Right lobe of liver (tissue), 4 donors: ENCODE data around the gene CCDC191.

Source experiments
- POLR2A ChIP-seq: fragments of 450-650 bp; IDR thresholded peaks from one replicate; pipeline ENCODE4 v1.6.1; 2017; ENCODE audit warnings: antibody characterized with exemption, mild to moderate bottlenecking
- TF ChIP-seq, protein P1 (sequence below), 4 donors: fragments of 200-600 bp in 3 of 4; fragments of 450-650 bp in 1 of 4; IDR thresholded peaks; one replicate each; pipeline versions ENCODE4 v1.5.1 to v1.8.0; 2016 to 2022; ENCODE audit warnings: antibody characterized with exemption in 4 of 4, mild to moderate bottlenecking in 2 of 4
- donor health status: DM: no; HTN: no; CAD: no.
- donor health status: DM: no; HTN: no; CAD: no.
- donor health status: DM: no; HTN: yes; CAD: no.

GRCh38 chr3:113914646-113915045 lies 141.7 kb downstream of the CCDC191 start:
- TF ChIP-seq, protein P1, sequence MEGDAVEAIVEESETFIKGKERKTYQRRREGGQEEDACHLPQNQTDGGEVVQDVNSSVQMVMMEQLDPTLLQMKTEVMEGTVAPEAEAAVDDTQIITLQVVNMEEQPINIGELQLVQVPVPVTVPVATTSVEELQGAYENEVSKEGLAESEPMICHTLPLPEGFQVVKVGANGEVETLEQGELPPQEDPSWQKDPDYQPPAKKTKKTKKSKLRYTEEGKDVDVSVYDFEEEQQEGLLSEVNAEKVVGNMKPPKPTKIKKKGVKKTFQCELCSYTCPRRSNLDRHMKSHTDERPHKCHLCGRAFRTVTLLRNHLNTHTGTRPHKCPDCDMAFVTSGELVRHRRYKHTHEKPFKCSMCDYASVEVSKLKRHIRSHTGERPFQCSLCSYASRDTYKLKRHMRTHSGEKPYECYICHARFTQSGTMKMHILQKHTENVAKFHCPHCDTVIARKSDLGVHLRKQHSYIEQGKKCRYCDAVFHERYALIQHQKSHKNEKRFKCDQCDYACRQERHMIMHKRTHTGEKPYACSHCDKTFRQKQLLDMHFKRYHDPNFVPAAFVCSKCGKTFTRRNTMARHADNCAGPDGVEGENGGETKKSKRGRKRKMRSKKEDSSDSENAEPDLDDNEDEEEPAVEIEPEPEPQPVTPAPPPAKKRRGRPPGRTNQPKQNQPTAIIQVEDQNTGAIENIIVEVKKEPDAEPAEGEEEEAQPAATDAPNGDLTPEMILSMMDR (IDR thresholded peaks at IDR 0.05), result no peak
- TF ChIP-seq POLR2A, result no peak
